Measurements from ENCODE around the gene LPCAT1. TPM values are rescaled to one million over a fixed set of nuclear protein-coding genes. Genes with fewer than 3 reads are reported as not detected.

Gene LPCAT1
- total RNA-seq, 5 donors from 2014 or later (not counting 1 experiment from before 2014, with no cell fraction given), result 27.9 to 57.7 (median 50.3) TPM

- H3K9me3 ChIP-seq, result no peaks in the 10 kb centered on the region
- no peaks in the 10 kb centered on the region for H3K36me3 ChIP-seq (ENCODE audit: control insufficient read depth in 2 of 2, extremely low read depth in 1 of 2, insufficient read depth in 1 of 2, low read length in 1 of 2)
- ATAC-seq (replicated peaks in 1 of 4) (no peak), DNase-seq (no peak)
- ChIA-PET POLR2A (no interaction called here), CTCF (no interaction called here)
- Mint-ChIP-seq H3K27ac (no peak overlapping the region), H3K4me3 (no peak overlapping the region), H3K4me1 (no peaks in the 10 kb centered on the region), H3K36me3 (no peaks in the 10 kb centered on the region), H3K27me3 (peaks cover 5 to 11% of the 10 kb centered on the region in 2 donors), H3K9me3 (no peaks in the 10 kb centered on the region)
- H3K27ac ChIP-seq (ENCODE audit: low read length), result no peak overlapping the region
- H3K4me3 ChIP-seq (ENCODE audit: control insufficient read depth in 1 of 2, extremely low read depth in 1 of 2, low read length in 1 of 2), result no peak overlapping the region
- peaks cover 0 to 44% of the 10 kb centered on the region in 2 experiments for H3K27me3 ChIP-seq (replicated peaks in 1 of 2; ENCODE audit: control insufficient read depth in 2 of 2, extremely low read depth in 1 of 2, insufficient read depth in 2 of 2, low read length in 1 of 2)
- no peaks in the 10 kb centered on the region for H3K4me1 ChIP-seq (ENCODE audit: control insufficient read depth in 1 of 2, extremely low read depth in 1 of 2, insufficient read depth in 2 of 2, low read length in 2 of 2)
- 96% methylated on average over 4 of the region's 11 CpGs for WGBS (ENCODE audit: insufficient coverage)
Observed at GRCh38 chr5:1554410-1554967, 30.7 kb upstream of the LPCAT1 start.

- Mint-ChIP-seq H3K36me3 (no peaks in the 10 kb centered on the region), H3K4me3 (no peak overlapping the region), H3K9me3 (no peaks in the 10 kb centered on the region), H3K27ac (no peak overlapping the region), H3K27me3 (peaks cover 5 to 8% of the 10 kb centered on the region in 2 donors), H3K4me1 (no peaks in the 10 kb centered on the region)
- H3K36me3 ChIP-seq (ENCODE audit: control insufficient read depth in 2 of 2, extremely low read depth in 1 of 2, insufficient read depth in 1 of 2, low read length in 1 of 2), result no peaks in the 10 kb centered on the region
- no peak for DNase-seq
- no peaks in the 10 kb centered on the region for H3K9me3 ChIP-seq
- ChIA-PET CTCF (no interaction called here), POLR2A (no interaction called here)
- no peak overlapping the region for H3K27ac ChIP-seq (ENCODE audit: low read length)
- no peak for ATAC-seq (replicated peaks in 1 of 4)
- H3K4me3 ChIP-seq (ENCODE audit: control insufficient read depth in 1 of 2, extremely low read depth in 1 of 2, low read length in 1 of 2), result no peak overlapping the region
- WGBS (ENCODE audit: insufficient coverage), result 83% methylated on average over 15 of the region's 21 CpGs
- H3K4me1 ChIP-seq (ENCODE audit: control insufficient read depth in 1 of 2, extremely low read depth in 1 of 2, insufficient read depth in 2 of 2, low read length in 2 of 2), result no peaks in the 10 kb centered on the region
- peaks cover 0 to 41% of the 10 kb centered on the region in 2 experiments for H3K27me3 ChIP-seq (replicated peaks in 1 of 2; ENCODE audit: control insufficient read depth in 2 of 2, extremely low read depth in 1 of 2, insufficient read depth in 2 of 2, low read length in 1 of 2)
Observed at GRCh38 chr5:1553539-1554409, 30.0 kb upstream of the LPCAT1 start.

GRCh38 chr5:1552521-1553255 is 28.9 kb upstream of the LPCAT1 start:
- ATAC-seq (replicated peaks in 1 of 4) (no peak), DNase-seq (no peak)
- CTCF ChIA-PET, result no interaction called here
- H3K4me1 ChIP-seq (ENCODE audit: control insufficient read depth in 1 of 2, extremely low read depth in 1 of 2, insufficient read depth in 2 of 2, low read length in 2 of 2), result no peaks in the 10 kb centered on the region
- H3K36me3 ChIP-seq (ENCODE audit: control insufficient read depth in 2 of 2, extremely low read depth in 1 of 2, insufficient read depth in 1 of 2, low read length in 1 of 2), result no peaks in the 10 kb centered on the region
- Mint-ChIP-seq H3K4me1 (no peaks in the 10 kb centered on the region), H3K4me3 (no peak overlapping the region), H3K36me3 (no peaks in the 10 kb centered on the region), H3K27me3 (peaks cover 5 to 8% of the 10 kb centered on the region in 2 donors), H3K27ac (no peak overlapping the region), H3K9me3 (no peaks in the 10 kb centered on the region)
- H3K4me3 ChIP-seq (ENCODE audit: control insufficient read depth in 1 of 2, extremely low read depth in 1 of 2, low read length in 1 of 2), result no peak overlapping the region
- peaks cover 0 to 44% of the 10 kb centered on the region in 2 experiments for H3K27me3 ChIP-seq (replicated peaks in 1 of 2; ENCODE audit: control insufficient read depth in 2 of 2, extremely low read depth in 1 of 2, insufficient read depth in 2 of 2, low read length in 1 of 2)
- WGBS (ENCODE audit: insufficient coverage), result 85% methylated on average over 29 of the region's 33 CpGs
- POLR2A ChIA-PET, result no interaction called here
- H3K9me3 ChIP-seq, result no peaks in the 10 kb centered on the region
- H3K27ac ChIP-seq (ENCODE audit: low read length), result no peak overlapping the region

- POLR2A ChIA-PET, result no interaction called here
- H3K36me3 ChIP-seq (ENCODE audit: control insufficient read depth in 2 of 2, extremely low read depth in 1 of 2, insufficient read depth in 1 of 2, low read length in 1 of 2), result no peaks in the 10 kb centered on the region
- DNase-seq, result no peak
- no peaks in the 10 kb centered on the region for H3K36me3 Mint-ChIP-seq
- peaks cover 5 to 8% of the 10 kb centered on the region in 2 donors for H3K27me3 Mint-ChIP-seq
- no peaks in the 10 kb centered on the region for H3K9me3 Mint-ChIP-seq
- H3K4me3 Mint-ChIP-seq, result no peak overlapping the region
- H3K4me1 ChIP-seq (ENCODE audit: control insufficient read depth in 1 of 2, extremely low read depth in 1 of 2, insufficient read depth in 2 of 2, low read length in 2 of 2), result no peaks in the 10 kb centered on the region
- H3K27me3 ChIP-seq (replicated peaks in 1 of 2; ENCODE audit: control insufficient read depth in 2 of 2, extremely low read depth in 1 of 2, insufficient read depth in 2 of 2, low read length in 1 of 2), result peaks cover 0 to 35% of the 10 kb centered on the region in 2 experiments
- 86% methylated on average over 25 of the region's 32 CpGs for WGBS (ENCODE audit: insufficient coverage)
- no peak overlapping the region for H3K27ac ChIP-seq (ENCODE audit: low read length)
- no peak overlapping the region for H3K27ac Mint-ChIP-seq
- CTCF ChIA-PET, result no interaction called here
- no peak for ATAC-seq (replicated peaks in 1 of 4)
- H3K4me3 ChIP-seq (ENCODE audit: control insufficient read depth in 1 of 2, extremely low read depth in 1 of 2, low read length in 1 of 2), result no peak overlapping the region
- no peaks in the 10 kb centered on the region for H3K9me3 ChIP-seq
- no peaks in the 10 kb centered on the region for H3K4me1 Mint-ChIP-seq
Observed at GRCh38 chr5:1551426-1552301, 27.9 kb upstream of the LPCAT1 start.

GRCh38 chr5:1550287-1551076 is 26.7 kb upstream of the LPCAT1 start:
- 84% methylated on average over 16 of the region's 17 CpGs for WGBS (ENCODE audit: insufficient coverage)
- Histone ChIP-seq H3K36me3 (ENCODE audit: control insufficient read depth in 2 of 2, extremely low read depth in 1 of 2, insufficient read depth in 1 of 2, low read length in 1 of 2) (no peaks in the 10 kb centered on the region), H3K4me1 (ENCODE audit: control insufficient read depth in 1 of 2, extremely low read depth in 1 of 2, insufficient read depth in 2 of 2, low read length in 2 of 2) (no peaks in the 10 kb centered on the region), H3K27me3 (replicated peaks in 1 of 2; ENCODE audit: control insufficient read depth in 2 of 2, extremely low read depth in 1 of 2, insufficient read depth in 2 of 2, low read length in 1 of 2) (peaks cover 0 to 26% of the 10 kb centered on the region in 2 experiments), H3K27ac (ENCODE audit: low read length) (no peak overlapping the region), H3K4me3 (ENCODE audit: control insufficient read depth in 1 of 2, extremely low read depth in 1 of 2, low read length in 1 of 2) (no peak overlapping the region), H3K9me3 (no peaks in the 10 kb centered on the region)
- POLR2A ChIA-PET, result no interaction called here
- Mint-ChIP-seq H3K27ac (no peak overlapping the region), H3K4me1 (peaks cover 0 to 5% (median 0%) of the 10 kb centered on the region in 3 donors), H3K9me3 (no peaks in the 10 kb centered on the region), H3K27me3 (peaks cover 5 to 8% of the 10 kb centered on the region in 2 donors), H3K4me3 (no peak overlapping the region), H3K36me3 (no peaks in the 10 kb centered on the region)
- ATAC-seq (replicated peaks in 1 of 4) (no peak), DNase-seq (no peak)
- CTCF ChIA-PET, result interaction anchor here in 1 of 2 donors (0.5 kb wide), 1 partner anchor 47 kb away, joined by 3 read pairs; no protein-coding TSS in a partner anchor

Data from T-cell (primary cell).